B cell (primary cell): ENCODE measurements around the gene FRMPD2. TPM values are rescaled to one million over a fixed set of nuclear protein-coding genes. Genes with fewer than 3 reads are reported as not detected.

Experiments
- ATAC-seq: fragments of 200-7000 bp; cut with Tn5 transposase; one replicate; pipeline ENCODE4 v1.10.0; 2021; ENCODE audit warnings: low read depth, mild to moderate bottlenecking, moderate number of reproducible peaks, moderate library complexity
- CTCF ChIA-PET: fragments of 350-600 bp; sonication (Branson Sonifier 250); formaldehyde crosslinking; loops from one replicate; lab custom pipeline; 2021; ENCODE audit warnings: antibody characterized with exemption, inconsistent platforms; lab: Charles Lee
- POLR2A ChIA-PET: fragments of 350-600 bp; sonication (Branson Sonifier 250); formaldehyde crosslinking; loops from one replicate; lab custom pipeline; 2021; ENCODE audit warnings: antibody characterized with exemption; lab: Charles Lee
- DNase-seq: peaks from one replicate; pipeline ENCODE4 v3.0.0; 2013
- H2AFZ ChIP-seq: 2 replicates; pipeline ENCODE4 v1.6.1; 2012; ENCODE audit warnings: mild to moderate bottlenecking, low read depth, low read length; ENCODE audit not compliant: insufficient read depth, poor library complexity, severe bottlenecking
- H3K27ac ChIP-seq, 2 donors: 1 replicate in 1 of 2; 2 replicates in 1 of 2; pipeline ENCODE4 v1.5.1; 2012 to 2013; ENCODE audit warnings: low read length in 2 of 2, mild to moderate bottlenecking in 2 of 2, moderate library complexity in 1 of 2
- H3K27me3 ChIP-seq, 4 experiments: fragments of 200-600 bp in 1 of 4; sonication (generic) in 1 of 4; replicated peaks in 1 of 4; 1 replicate in 2 of 4; 2 replicates in 2 of 4; pipeline versions ENCODE4 v1.6.1 to v1.7.0; 2013 to 2016; ENCODE audit warnings: low read length in 3 of 4, mild to moderate bottlenecking in 2 of 4, mixed read lengths in 1 of 4, moderate library complexity in 1 of 4; ENCODE audit not compliant: insufficient read depth in 4 of 4, control insufficient read depth in 3 of 4; ENCODE audit errors: control extremely low read depth in 1 of 4
- H3K36me3 ChIP-seq, 2 experiments: replicated peaks in 1 of 2; 1 replicate in 1 of 2; 2 replicates in 1 of 2; pipeline versions ENCODE4 v1.6.1 to v1.7.1; 2013; ENCODE audit warnings: low read length in 1 of 2; ENCODE audit not compliant: insufficient read depth in 2 of 2, control insufficient read depth in 1 of 2; ENCODE audit errors: control extremely low read depth in 1 of 2, extremely low read depth in 1 of 2
- H3K4me1 ChIP-seq, 2 donors: fragments of 200-600 bp in 1 of 2; sonication (generic) in 1 of 2; 1 replicate in 1 of 2; 2 replicates in 1 of 2; pipeline versions ENCODE4 v1.5.1 to v1.6.1; 2013 to 2017; ENCODE audit warnings: low read length in 2 of 2; ENCODE audit not compliant: control insufficient read depth in 2 of 2, insufficient read depth in 2 of 2
- H3K4me2 ChIP-seq: replicated peaks from 2 replicates; pipeline ENCODE3; 2012; ENCODE audit warnings: mild to moderate bottlenecking, low read depth, low read length; ENCODE audit not compliant: poor library complexity, severe bottlenecking
- H3K4me3 ChIP-seq, 5 experiments: fragments of 200-600 bp in 1 of 5; sonication (generic) in 1 of 5; 1 replicate in 3 of 5; 2 replicates in 2 of 5; pipeline versions ENCODE4 v1.5.1 to v1.7.0; 2011 to 2016; ENCODE audit warnings: low read length in 4 of 5, mild to moderate bottlenecking in 4 of 5, low read depth in 2 of 5, control low read depth in 1 of 5, moderate library complexity in 1 of 5; ENCODE audit not compliant: insufficient read depth in 1 of 5; ENCODE audit errors: control extremely low read depth in 1 of 5, extremely low read depth in 1 of 5
- H3K79me2 ChIP-seq: fragments of 200-600 bp; sonication (generic); one replicate; pipeline ENCODE4 v1.6.0; 2016; ENCODE audit warnings: low read length; ENCODE audit not compliant: control insufficient read depth, insufficient read depth
- H3K9ac ChIP-seq: fragments of 200-600 bp; sonication (generic); 2 replicates; pipeline ENCODE4 v1.6.1; 2017; ENCODE audit warnings: mild to moderate bottlenecking, low read length, moderate library complexity
- H3K9me3 ChIP-seq, 3 donors: one replicate each; pipeline versions ENCODE4 v1.6.1 to v1.7.1; 2013; ENCODE audit warnings: low read length in 2 of 3; ENCODE audit not compliant: control insufficient read depth in 2 of 3, insufficient read depth in 1 of 3; ENCODE audit errors: control extremely low read depth in 1 of 3
- H4K20me1 ChIP-seq: 2 replicates; pipeline ENCODE4 v1.6.0; 2012; ENCODE audit warnings: mild to moderate bottlenecking, low read length; ENCODE audit not compliant: insufficient read depth, control insufficient read depth, poor library complexity, severe bottlenecking
- H3K27ac Mint-ChIP-seq: one replicate; pipeline ENCODE4 v1.8.0; 2021; ENCODE audit warnings: mixed read lengths
- H3K27me3 Mint-ChIP-seq: one replicate; pipeline ENCODE4 v1.8.0; 2021; ENCODE audit warnings: mixed read lengths
- H3K4me1 Mint-ChIP-seq: one replicate; pipeline ENCODE4 v1.8.0; 2021; ENCODE audit warnings: mixed read lengths
- H3K4me3 Mint-ChIP-seq: one replicate; pipeline ENCODE4 v1.8.0; 2021; ENCODE audit warnings: mixed read lengths
- H3K9me3 Mint-ChIP-seq: one replicate; pipeline ENCODE4 v1.8.0; 2022; ENCODE audit warnings: mixed read lengths; ENCODE audit not compliant: insufficient read depth
- CTCF ChIP-seq: fragments of 200-600 bp; IDR thresholded peaks from one replicate; pipeline ENCODE4 v1.8.0; 2022; ENCODE audit warnings: antibody characterized with exemption, mild to moderate bottlenecking
- EZH2 ChIP-seq: IDR thresholded peaks from 2 replicates; pipeline ENCODE4 v1.6.1; 2012; ENCODE audit warnings: borderline replicate concordance, low read depth, mild to moderate bottlenecking, moderate library complexity, low read length; ENCODE audit not compliant: insufficient read depth, poor library complexity, severe bottlenecking
- WGBS: methylation state at CpG from one replicate; pipeline ENCODE4 v1.1.5; 2013; ENCODE audit warnings: missing lambda C conversion rate; ENCODE audit not compliant: insufficient coverage; 5-methylcytosine and 5-hydroxymethylcytosine counted together
- intact Hi-C: fragments of 100-400 bp; cut with micrococcal nuclease; formaldehyde crosslinking; loops from one replicate; pipeline ENCODE4 v1.10.0; 2022
- polyA plus RNA-seq: library from polyadenylated mRNA; depleted of rRNA; stranded (reverse); fragments of >200 nt; gene quantifications from 2 replicates; pipeline ENCODE4 v1.2.3, GENCODE V29; 2012
- total RNA-seq, 2 donors: library from RNA; stranded (reverse); fragments of 120-200 nt in 1 of 2; gene quantifications; 1 replicate in 1 of 2; 2 replicates in 1 of 2; pipeline versions ENCODE4 v1.2.3 to v1.2.4, GENCODE V29; 2013 to 2022

The FRMPD2 gene
- total and polyA plus RNA-seq, 2 donors (not counting 1 experiment from before 2014, with no cell fraction given) = not detected

- Histone ChIP-seq H3K9me3 (no peaks in the 10 kb centered on the region), H4K20me1 (peaks cover 27% of the 10 kb centered on the region), H3K4me2 (peak overlapping the region; percentile 92), H3K36me3 (no peaks in the 10 kb centered on the region), H3K4me3 (peak overlapping the region; percentile 48 to 79 (median 71)), H3K9ac (peak overlapping the region; percentile 78), H2AFZ (peak overlapping the region; percentile 72), H3K27ac (peak overlapping the region; percentile 49 to 89), H3K27me3 (no peaks in the 10 kb centered on the region), H3K4me1 (peaks cover 6 to 23% of the 10 kb centered on the region in 2 donors), H3K79me2 (peaks cover 30% of the 10 kb centered on the region)
- under 1% methylated on average over 67 of the region's 70 CpGs for WGBS
- intact Hi-C loops = loop anchor here (2.0 to 10.0 kb wide), 3 partner anchors 350 to 878 kb away; partner anchors contain the start of genes TMEM273 and WDFY4
- Mint-ChIP-seq H3K27me3 (no peaks in the 10 kb centered on the region), H3K4me1 (peaks cover 32% of the 10 kb centered on the region), H3K9me3 (no peaks in the 10 kb centered on the region), H3K4me3 (peak overlapping the region; percentile 84), H3K27ac (peak overlapping the region; percentile 84)
- DNase-seq (no peak), ATAC-seq (peak; percentile 58)
- CTCF ChIA-PET = no interaction called here
- no peak for TF ChIP-seq CTCF
- POLR2A ChIA-PET = no interaction called here
These were observed 32.6 kb upstream of the FRMPD2 start for GRCh38 chr10:48306870-48307710.

DNA sequence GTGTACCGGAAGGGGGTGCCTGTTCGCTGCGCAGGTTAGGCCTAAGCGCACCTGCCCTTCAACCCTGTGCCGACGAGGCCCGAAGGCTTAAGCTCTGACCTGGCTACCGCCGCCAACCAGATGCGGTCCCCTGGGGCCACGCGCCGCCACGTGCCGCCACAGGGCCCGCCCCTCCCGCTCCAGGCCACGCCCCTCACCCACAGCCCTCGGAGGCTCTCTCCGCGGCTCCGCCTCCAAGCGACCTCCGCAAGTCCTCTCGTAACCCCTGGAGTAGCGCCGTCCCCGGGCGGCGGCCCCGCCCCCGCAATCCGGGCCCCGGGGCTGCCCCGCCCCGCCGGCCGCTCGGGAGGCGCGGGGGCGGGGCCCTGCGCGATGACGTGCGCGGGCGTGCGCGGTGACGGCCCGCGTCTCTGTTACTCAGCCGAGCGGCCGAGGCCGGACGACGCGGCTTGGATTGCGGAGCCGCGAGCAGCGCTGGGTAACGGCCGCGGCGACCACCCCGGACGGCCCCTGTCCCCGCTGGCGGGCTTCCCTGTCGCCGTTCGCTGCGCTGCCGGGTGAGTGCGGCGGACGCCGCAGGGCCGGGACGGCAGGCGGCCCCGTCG, 31.9 kb upstream of the FRMPD2 start, which contains the start of gene MAPK8:
Gene MAPK8 (plus strand): TSS at position 413 of the 605 bp plus-strand sequence. CDS start 94,984 bp downstream, outside the sequence.
- Mint-ChIP-seq H3K27ac (peak within 1 kb of the TSS; percentile 84), H3K4me1 (peaks cover 27% of the 10 kb centered on the region), H3K9me3 (no peaks in the 10 kb centered on the region), H3K4me3 (peak within 1 kb of the TSS; percentile 84), H3K27me3 (no peaks in the 10 kb centered on the region)
- intact Hi-C loops = loop anchor here (2.0 to 10.0 kb wide), 3 partner anchors 351 to 878 kb away; partner anchors contain the start of genes TMEM273 and WDFY4
- ChIA-PET POLR2A (no interaction called here), CTCF (no interaction called here)
- DNase-seq = peak; percentile 97
- peaks cover 24% of the 10 kb centered on the region for H3K79me2 ChIP-seq
- H3K36me3 ChIP-seq = no peaks in the 10 kb centered on the region
- H3K4me3 ChIP-seq = peak within 1 kb of the TSS; percentile 48 to 79 (median 71)
- H3K9ac ChIP-seq = peak within 1 kb of the TSS; percentile 78
- H3K27me3 ChIP-seq = no peaks in the 10 kb centered on the region
- H3K27ac ChIP-seq = peak within 1 kb of the TSS; percentile 54 to 89
- no peaks in the 10 kb centered on the region for H3K9me3 ChIP-seq
- H3K4me2 ChIP-seq = peak within 1 kb of the TSS; percentile 92
- TF ChIP-seq CTCF (no peak), EZH2 (no peak)
- peak; percentile 90 for ATAC-seq
- 1% methylated on average over 86 of the region's 86 CpGs for WGBS
- H2AFZ ChIP-seq = peak within 1 kb of the TSS; percentile 72
- peaks cover 27% of the 10 kb centered on the region for H4K20me1 ChIP-seq
- H3K4me1 ChIP-seq = peaks cover 6 to 23% of the 10 kb centered on the region in 2 donors
